Measurements from ENCODE around the gene GRAMD2B.

- TF ChIP-seq POLR2AphosphoS5 (IDR thresholded peaks at IDR 0.05; ENCODE audit: low read depth, low read length) (no peak), POLR2A (IDR thresholded peaks at IDR 0.05; ENCODE audit: low read depth, low read length) (no peak), TAF1 (IDR thresholded peaks at IDR 0.05; ENCODE audit: borderline replicate concordance, low read depth, low read length) (no peak)
These were observed 32.1 kb downstream of the GRAMD2B start for GRCh38 chr5:126455264-126455663.
